Prostate gland (tissue), 2 donors: ENCODE measurements around the gene RNF223. TPM values are rescaled to one million over a fixed set of nuclear protein-coding genes. Genes with fewer than 3 reads are reported as not detected.
"Not testable (repeated sequence)": the region's sequence is repeated elsewhere in the genome, so short reads cannot be mapped to it uniquely, and the experiment has no call there.

Experiments
- DNase-seq: peaks from one replicate; pipeline ENCODE4 v3.0.0-alpha.2; 2019; ENCODE audit warnings: low spot score
- H3K27ac ChIP-seq, 2 donors: fragments of 200-600 bp; sonication (generic); 2 replicates each; pipeline ENCODE4 v1.5.1; 2017 to 2019
- H3K27me3 ChIP-seq: fragments of 200-600 bp; sonication (generic); replicated peaks from 2 replicates; pipeline ENCODE4 v1.5.1; 2019; ENCODE audit not compliant: insufficient read depth
- H3K36me3 ChIP-seq, 2 donors: fragments of 200-600 bp; sonication (generic); 1 replicate in 1 of 2; 2 replicates in 1 of 2; pipeline versions ENCODE4 v1.5.1 to v1.8.1; 2017 to 2019
- H3K4me1 ChIP-seq: fragments of 200-600 bp; sonication (generic); replicated peaks from 2 replicates; pipeline ENCODE4 v1.5.1; 2019
- H3K4me3 ChIP-seq, 2 donors: fragments of 200-600 bp; sonication (generic); 2 replicates each; pipeline ENCODE4 v1.5.1; 2017 to 2019
- H3K9me3 ChIP-seq: fragments of 200-600 bp; sonication (generic); 2 replicates; pipeline ENCODE4 v1.5.1; 2017
- POLR2A ChIP-seq: fragments of 450-650 bp; IDR thresholded peaks from one replicate; pipeline ENCODE4 v1.6.1; 2016; ENCODE audit warnings: antibody characterized with exemption, mild to moderate bottlenecking
- POLR2AphosphoS5 ChIP-seq: sonication (generic); formaldehyde crosslinking; IDR thresholded peaks from one replicate; pipeline ENCODE4 v1.6.1; 2017; ENCODE audit warnings: antibody characterized with exemption
- WGBS: methylation state at CpG from one replicate; pipeline ENCODE4 v1.1.5; 2018; 5-methylcytosine and 5-hydroxymethylcytosine counted together
- intact Hi-C: fragments of 100-400 bp; cut with DNase I; formaldehyde crosslinking; loops from one replicate; pipeline ENCODE4 v1.14.2; 2022
- total RNA-seq, 2 donors: library from RNA; depleted of rRNA; stranded (reverse); fragments of >200 nt; gene quantifications; one replicate each; pipeline ENCODE4 v1.1.0, GENCODE V29; 2016
- TF ChIP-seq, protein P1 (sequence below), 4 experiments: fragments of 200-600 bp in 2 of 4; fragments of 450-650 bp in 2 of 4; sonication (generic) in 2 of 4; IDR thresholded peaks; 1 replicate in 3 of 4; 2 replicates in 1 of 4; pipeline ENCODE4 v1.5.1; 2016 to 2019; ENCODE audit warnings: antibody characterized with exemption in 4 of 4, mild to moderate bottlenecking in 2 of 4, moderate library complexity in 2 of 4

RNF223 gene
- total RNA-seq, 2 donors from 2014 or later, result 1.4 to 1.8 TPM

DNA sequence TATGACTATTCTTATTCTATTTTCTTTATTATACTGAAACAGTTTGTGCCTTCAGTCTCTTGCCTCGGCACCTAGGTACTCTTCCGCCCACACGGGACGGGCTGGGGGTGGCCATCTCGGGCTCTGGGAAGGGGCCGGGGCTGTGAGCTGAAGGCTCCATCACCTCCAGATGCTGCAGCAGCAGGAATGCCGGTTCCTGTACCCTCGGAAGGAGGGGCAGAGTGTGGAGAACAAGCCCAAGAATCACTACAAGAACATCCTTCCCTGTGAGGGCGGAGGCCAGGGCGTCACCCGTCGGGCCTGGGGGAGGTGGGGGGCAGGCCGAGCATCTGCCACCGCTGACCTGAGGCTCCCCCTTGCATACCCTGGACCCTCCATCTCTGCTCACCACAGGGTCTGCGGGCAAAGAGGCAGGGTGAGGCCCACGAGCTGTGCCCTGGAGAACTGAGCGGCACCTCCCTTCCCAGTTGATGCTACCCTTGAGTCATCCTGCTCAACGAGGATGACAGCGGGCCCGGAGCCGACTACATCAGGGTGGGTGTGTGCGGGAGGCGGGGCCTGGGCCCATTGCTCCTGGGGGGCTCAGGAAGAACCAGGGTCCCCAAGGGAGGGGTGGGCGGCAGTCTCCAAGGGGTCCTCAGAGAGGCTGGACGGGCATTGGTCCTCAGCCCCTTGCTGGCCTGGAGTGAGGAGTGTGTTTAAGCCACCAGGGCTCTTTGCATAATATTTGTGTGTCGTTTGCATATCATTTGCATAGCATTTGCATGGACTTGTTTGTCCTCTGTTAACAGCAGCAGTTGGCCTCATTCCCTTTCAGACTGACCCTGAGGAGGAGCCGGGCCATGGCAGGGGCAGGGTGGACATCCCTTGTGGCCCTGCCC lies 7.5 kb downstream of the RNF223 start:
- no peaks in the 10 kb centered on the region for H3K27me3 ChIP-seq
- no peak for DNase-seq
- no peak overlapping the region for H3K4me3 ChIP-seq
- no peaks in the 10 kb centered on the region for H3K36me3 ChIP-seq
- peaks cover 6% of the 10 kb centered on the region for H3K4me1 ChIP-seq
- no peak overlapping the region for H3K27ac ChIP-seq
- intact Hi-C loops, result no loop called here
- 72% methylated on average over 24 of the region's 27 CpGs for WGBS
- no peaks in the 10 kb centered on the region for H3K9me3 ChIP-seq
- TF ChIP-seq, protein P1, sequence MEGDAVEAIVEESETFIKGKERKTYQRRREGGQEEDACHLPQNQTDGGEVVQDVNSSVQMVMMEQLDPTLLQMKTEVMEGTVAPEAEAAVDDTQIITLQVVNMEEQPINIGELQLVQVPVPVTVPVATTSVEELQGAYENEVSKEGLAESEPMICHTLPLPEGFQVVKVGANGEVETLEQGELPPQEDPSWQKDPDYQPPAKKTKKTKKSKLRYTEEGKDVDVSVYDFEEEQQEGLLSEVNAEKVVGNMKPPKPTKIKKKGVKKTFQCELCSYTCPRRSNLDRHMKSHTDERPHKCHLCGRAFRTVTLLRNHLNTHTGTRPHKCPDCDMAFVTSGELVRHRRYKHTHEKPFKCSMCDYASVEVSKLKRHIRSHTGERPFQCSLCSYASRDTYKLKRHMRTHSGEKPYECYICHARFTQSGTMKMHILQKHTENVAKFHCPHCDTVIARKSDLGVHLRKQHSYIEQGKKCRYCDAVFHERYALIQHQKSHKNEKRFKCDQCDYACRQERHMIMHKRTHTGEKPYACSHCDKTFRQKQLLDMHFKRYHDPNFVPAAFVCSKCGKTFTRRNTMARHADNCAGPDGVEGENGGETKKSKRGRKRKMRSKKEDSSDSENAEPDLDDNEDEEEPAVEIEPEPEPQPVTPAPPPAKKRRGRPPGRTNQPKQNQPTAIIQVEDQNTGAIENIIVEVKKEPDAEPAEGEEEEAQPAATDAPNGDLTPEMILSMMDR (IDR thresholded peaks at IDR 0.05), result no peak
- TF ChIP-seq POLR2AphosphoS5, result no peak

DNA sequence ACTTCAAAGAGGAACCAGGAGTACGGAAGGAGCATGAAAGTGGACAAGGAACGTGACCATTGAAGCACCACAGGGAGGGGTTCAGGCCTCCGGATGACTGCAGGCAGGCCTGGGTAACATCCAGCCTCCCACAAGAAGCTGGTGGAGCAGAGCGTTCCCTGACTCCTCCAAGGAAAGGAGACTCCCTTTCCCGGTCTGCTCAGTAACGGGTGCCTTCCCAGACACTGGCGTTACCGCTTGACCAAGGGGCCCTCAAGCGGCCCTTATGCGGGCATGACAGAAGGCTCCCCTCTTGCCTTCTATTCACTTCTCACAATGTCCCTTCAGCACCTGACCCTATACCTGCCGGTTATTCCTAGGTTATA lies 8.2 kb downstream of the RNF223 start:
- H3K4me3 ChIP-seq, H3K36me3 ChIP-seq, H3K27ac ChIP-seq, H3K9me3 ChIP-seq, intact Hi-C loops, H3K27me3 ChIP-seq, H3K4me1 ChIP-seq, DNase-seq: not testable (repeated sequence)
- WGBS, result 69% methylated on average over 11 of the region's 11 CpGs

DNA sequence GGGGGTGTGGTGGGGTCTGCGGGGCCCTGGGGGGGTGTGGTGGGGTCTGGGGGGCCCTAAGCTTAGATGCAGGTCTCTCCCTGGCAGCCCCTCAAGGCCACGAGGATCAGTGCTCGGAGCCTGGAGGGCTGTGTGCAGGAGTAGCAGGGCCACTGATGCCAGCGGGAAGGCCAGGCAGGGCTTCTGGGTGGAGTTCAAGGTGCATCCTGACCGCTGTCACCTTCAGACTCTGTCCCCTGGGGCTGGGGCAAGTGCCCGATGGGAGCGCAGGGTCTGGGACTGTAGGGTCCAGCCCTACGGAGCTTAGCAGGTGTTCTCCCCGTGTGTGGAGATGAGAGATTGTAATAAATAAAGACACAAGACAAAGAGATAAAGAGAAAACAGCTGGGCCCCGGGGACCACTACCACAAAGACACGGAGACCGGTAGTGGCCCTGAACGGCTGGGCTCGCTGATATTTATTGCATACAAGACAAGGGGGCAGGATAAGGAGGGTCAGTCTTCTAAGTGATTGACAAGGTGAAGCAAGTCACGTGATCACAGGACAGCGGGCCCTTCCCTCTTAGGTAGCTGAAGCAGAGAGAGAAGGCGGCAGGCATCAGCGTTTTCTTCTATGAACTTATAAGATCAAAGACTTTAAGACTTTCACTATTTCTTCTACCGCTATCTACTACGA lies 8.7 kb downstream of the RNF223 start:
- TF ChIP-seq POLR2AphosphoS5, result no peak
- TF ChIP-seq, protein P1 (IDR thresholded peaks at IDR 0.05), result no peak
- TF ChIP-seq POLR2A, result no peak
- no peak for DNase-seq
- no peak overlapping the region for H3K27ac ChIP-seq
- peaks cover 3% of the 10 kb centered on the region for H3K27me3 ChIP-seq
- no peaks in the 10 kb centered on the region for H3K9me3 ChIP-seq
- 69% methylated on average over 20 of the region's 20 CpGs for WGBS
- peaks cover 6% of the 10 kb centered on the region for H3K4me1 ChIP-seq
- no peaks in the 10 kb centered on the region for H3K36me3 ChIP-seq
- H3K4me3 ChIP-seq, result no peak overlapping the region
- intact Hi-C loops, result no loop called here

DNA sequence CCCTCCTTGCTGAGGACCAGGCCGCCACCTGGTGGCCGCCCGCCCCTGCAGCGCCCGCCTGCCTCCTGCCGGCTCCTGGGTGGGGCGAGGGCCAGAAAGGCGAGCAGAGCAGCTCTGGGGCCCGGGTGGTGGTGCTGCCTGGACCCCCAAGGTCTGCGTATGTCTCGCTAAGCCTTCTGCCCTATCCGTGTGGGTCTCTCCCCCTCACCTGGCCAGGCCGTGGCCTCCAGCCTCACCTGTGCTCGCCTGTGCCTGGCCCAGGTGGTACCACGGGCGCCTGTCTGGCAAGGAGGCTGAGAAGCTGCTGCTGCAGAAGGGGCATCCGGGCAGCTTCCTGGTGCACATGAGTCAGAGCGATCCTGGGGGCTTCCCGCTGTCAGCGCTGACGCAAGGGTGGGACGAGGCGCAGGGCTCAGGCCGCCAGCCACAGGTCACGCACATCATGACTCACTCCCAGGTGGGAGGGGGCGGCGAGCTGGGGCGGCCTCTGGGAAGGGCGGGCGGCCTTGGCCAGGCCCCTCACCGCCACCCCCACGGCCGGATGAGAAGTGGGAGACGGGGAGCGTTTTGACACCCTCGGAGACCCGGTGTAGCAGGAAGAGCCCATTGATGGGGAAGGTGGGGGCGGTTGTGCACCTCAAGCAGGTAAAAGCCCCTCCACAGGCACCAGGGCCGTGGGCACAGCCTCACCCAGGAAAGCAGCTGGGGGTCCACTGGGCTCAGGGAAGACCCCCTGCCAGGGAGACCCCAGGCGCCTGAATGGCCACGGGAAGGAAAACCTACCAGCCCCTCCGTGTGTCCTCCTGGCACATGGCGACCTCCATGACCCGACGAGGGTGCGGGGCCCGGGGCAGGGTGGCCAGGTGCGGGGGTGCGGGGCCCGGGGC lies 9.9 kb downstream of the RNF223 start:
- TF ChIP-seq POLR2AphosphoS5 (peak; percentile 37), POLR2A (peak; percentile 13)
- TF ChIP-seq, protein P1 (IDR thresholded peaks at IDR 0.05), result peak; percentile 84 to 96 (median 92)
- WGBS, result 19% methylated on average over 40 of the region's 50 CpGs
- no peaks in the 10 kb centered on the region for H3K9me3 ChIP-seq
- intact Hi-C loops, result loop anchor here (1.0 kb wide), 1 partner anchor 81 kb away; no protein-coding TSS in a partner anchor
- H3K4me3 ChIP-seq, result no peak overlapping the region
- peaks cover 7% of the 10 kb centered on the region for H3K27me3 ChIP-seq
- no peak overlapping the region for H3K27ac ChIP-seq
- H3K36me3 ChIP-seq, result no peaks in the 10 kb centered on the region
- peak; percentile 56 for DNase-seq
- H3K4me1 ChIP-seq, result peaks cover 4% of the 10 kb centered on the region
